Endothelial cell (in vitro differentiated cells): ENCODE data around the gene FAM83C. TPM values are rescaled to one million over a fixed set of nuclear protein-coding genes. Genes with fewer than 3 reads are reported as not detected.

Source experiments
- DNase-seq: peaks from one replicate; pipeline ENCODE4 v3.0.0; 2021; ENCODE audit warnings: low spot score
- H3K27ac Mint-ChIP-seq: one replicate; pipeline ENCODE4 v1.8.0; 2021; ENCODE audit warnings: mixed read lengths, inconsistent platforms; ENCODE audit not compliant: unreplicated experiment
- H3K27me3 Mint-ChIP-seq: one replicate; pipeline ENCODE4 v1.8.0; 2021; ENCODE audit warnings: mild to moderate bottlenecking, moderate library complexity, mixed read lengths, inconsistent platforms; ENCODE audit not compliant: unreplicated experiment
- H3K36me3 Mint-ChIP-seq: one replicate; pipeline ENCODE4 v1.8.0; 2021; ENCODE audit warnings: mild to moderate bottlenecking, low read depth, mixed read lengths, inconsistent platforms; ENCODE audit not compliant: unreplicated experiment
- H3K4me1 Mint-ChIP-seq: one replicate; pipeline ENCODE4 v1.8.0; 2021; ENCODE audit warnings: mild to moderate bottlenecking, mixed read lengths, inconsistent platforms; ENCODE audit not compliant: unreplicated experiment
- H3K4me3 Mint-ChIP-seq: one replicate; pipeline ENCODE4 v1.8.0; 2021; ENCODE audit warnings: mild to moderate bottlenecking, mixed read lengths, inconsistent platforms; ENCODE audit not compliant: unreplicated experiment
- H3K9me3 Mint-ChIP-seq: one replicate; pipeline ENCODE4 v1.8.0; 2021; ENCODE audit warnings: mixed read lengths, inconsistent platforms; ENCODE audit not compliant: unreplicated experiment
- total RNA-seq: library from RNA; stranded (reverse); fragmentation: NEBNext Ultra II Directional; extraction: Animal tissue kit (Norgen Biotek cat#: 25700); gene quantifications from one replicate; pipeline ENCODE4 v1.2.1, GENCODE V29; 2021; ENCODE audit not compliant: unreplicated experiment
- TF ChIP-seq, protein P1 (sequence below): fragments of 200-600 bp; sonication (generic); IDR thresholded peaks from one replicate; pipeline ENCODE4 v1.5.0; 2021; ENCODE audit warnings: antibody characterized with exemption; ENCODE audit not compliant: unreplicated experiment

Gene FAM83C
- total RNA-seq, 1 donor from 2014 or later = not detected

DNA sequence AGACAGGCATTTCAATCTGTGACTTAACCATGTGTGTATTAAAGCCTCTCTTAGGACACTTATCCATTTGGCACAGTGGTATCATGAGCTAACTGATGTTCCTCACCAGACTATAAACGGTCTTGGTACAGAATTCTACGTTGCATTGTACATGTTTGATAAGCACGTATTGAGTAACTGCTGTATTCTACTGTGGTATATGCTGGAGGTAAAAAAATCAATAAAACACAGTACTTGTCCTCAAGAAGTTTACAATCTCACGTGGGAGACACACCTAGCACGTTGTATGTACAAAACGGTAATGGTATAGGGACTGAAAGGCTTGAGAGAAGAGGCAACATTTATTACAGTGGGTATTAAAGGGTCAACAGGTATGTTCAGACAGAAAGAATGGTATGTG is 33.2 kb upstream of the FAM83C start:
- Mint-ChIP-seq H3K36me3 (no peaks in the 10 kb centered on the region), H3K4me1 (peaks cover 35% of the 10 kb centered on the region), H3K27me3 (no peaks in the 10 kb centered on the region), H3K27ac (peak overlapping the region; percentile 7), H3K4me3 (peak overlapping the region; percentile 13), H3K9me3 (no peaks in the 10 kb centered on the region)
- TF ChIP-seq, protein P1, sequence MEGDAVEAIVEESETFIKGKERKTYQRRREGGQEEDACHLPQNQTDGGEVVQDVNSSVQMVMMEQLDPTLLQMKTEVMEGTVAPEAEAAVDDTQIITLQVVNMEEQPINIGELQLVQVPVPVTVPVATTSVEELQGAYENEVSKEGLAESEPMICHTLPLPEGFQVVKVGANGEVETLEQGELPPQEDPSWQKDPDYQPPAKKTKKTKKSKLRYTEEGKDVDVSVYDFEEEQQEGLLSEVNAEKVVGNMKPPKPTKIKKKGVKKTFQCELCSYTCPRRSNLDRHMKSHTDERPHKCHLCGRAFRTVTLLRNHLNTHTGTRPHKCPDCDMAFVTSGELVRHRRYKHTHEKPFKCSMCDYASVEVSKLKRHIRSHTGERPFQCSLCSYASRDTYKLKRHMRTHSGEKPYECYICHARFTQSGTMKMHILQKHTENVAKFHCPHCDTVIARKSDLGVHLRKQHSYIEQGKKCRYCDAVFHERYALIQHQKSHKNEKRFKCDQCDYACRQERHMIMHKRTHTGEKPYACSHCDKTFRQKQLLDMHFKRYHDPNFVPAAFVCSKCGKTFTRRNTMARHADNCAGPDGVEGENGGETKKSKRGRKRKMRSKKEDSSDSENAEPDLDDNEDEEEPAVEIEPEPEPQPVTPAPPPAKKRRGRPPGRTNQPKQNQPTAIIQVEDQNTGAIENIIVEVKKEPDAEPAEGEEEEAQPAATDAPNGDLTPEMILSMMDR = no peak
- DNase-seq = no peak

DNA sequence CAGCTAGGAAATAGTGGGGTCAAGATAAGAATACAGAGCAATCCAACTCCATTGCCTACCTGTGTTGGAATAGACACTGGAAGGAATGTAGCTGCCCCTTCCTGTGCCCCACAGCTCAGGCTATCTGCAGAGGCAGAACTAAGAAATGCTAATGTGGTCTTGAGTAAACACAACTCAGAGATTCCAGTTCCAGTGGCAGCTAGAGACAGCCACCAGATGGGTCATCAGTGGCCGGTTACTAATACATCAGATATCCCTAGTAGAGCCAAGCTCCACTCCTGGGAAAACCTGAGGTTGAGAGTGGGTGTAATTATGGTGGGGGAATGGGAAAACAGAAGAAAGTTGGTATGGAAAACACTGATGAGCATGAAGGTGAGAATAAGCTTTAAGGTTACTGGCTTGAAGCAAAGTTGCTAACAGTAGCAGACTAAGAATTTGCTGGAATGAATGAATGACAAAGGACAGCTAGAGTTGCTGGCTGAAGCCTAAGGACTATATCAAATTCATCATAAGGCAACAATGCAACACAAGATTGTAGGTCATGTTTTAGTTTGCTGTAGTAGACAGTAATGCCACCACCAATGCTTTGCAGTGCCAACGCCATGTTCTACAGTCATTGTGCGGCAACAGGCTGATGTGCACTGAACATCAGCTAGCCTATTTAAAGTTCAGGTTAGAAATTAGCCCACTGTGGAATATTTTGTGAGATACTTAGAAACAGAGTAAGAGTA is 28.3 kb upstream of the FAM83C start:
- no peaks in the 10 kb centered on the region for H3K36me3 Mint-ChIP-seq
- no peaks in the 10 kb centered on the region for H3K9me3 Mint-ChIP-seq
- H3K27me3 Mint-ChIP-seq = no peaks in the 10 kb centered on the region
- peaks cover 32% of the 10 kb centered on the region for H3K4me1 Mint-ChIP-seq
- H3K4me3 Mint-ChIP-seq = no peak overlapping the region
- TF ChIP-seq, protein P1 = no peak
- H3K27ac Mint-ChIP-seq = no peak overlapping the region
- no peak for DNase-seq

DNA sequence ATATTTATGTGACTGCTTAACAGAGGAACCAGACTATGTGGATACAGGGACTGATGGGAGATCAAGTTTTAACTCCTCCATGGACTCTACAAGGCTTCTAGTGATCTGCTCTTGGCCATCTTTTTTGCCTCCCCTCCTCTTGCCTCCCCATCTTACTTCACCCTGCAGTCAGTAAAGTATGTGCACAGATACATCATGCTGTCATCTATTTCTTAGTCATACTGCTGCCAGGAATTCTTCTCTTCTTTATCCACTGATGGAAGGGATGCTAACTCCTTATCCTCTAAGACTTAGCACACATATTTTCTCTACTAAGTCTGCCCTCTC is 27.6 kb upstream of the FAM83C start:
- H3K4me1 Mint-ChIP-seq = peaks cover 35% of the 10 kb centered on the region

DNA sequence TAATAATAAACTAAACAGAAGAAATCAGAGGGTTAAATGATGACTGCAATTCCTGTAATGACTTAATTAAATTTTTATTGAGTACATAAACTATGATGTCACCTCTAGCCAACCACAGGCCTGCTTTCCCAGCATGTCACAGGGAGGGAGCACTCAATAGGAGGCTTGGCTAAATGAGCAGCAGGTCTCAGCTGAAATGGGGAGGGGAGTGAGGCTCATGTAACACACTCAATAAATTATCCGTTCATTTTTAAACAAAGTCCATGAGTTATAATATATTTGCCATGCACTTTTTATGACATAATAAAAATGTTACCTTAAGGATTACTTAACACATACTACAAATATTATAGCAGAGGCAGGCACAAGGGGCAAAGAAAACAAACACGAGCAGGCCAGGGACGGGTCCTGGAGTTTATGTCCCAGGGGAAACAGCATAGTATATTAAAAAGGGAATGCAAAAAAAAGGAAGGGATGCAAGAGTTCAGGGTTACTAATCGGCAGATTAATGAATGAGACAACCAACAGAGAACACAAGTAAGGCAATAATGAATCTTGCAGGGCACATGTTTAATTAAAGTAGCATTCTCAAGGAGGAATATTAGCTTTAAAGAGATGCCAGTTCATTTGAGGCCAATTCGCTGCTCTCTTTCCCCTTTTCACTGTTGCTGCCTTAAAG is 27.1 kb upstream of the FAM83C start:
- DNase-seq = no peak
- no peak overlapping the region for H3K4me3 Mint-ChIP-seq
- H3K4me1 Mint-ChIP-seq = peaks cover 36% of the 10 kb centered on the region

More for the DNA sequence above, 27.6 kb upstream of the FAM83C start:
- no peaks in the 10 kb centered on the region for H3K36me3 Mint-ChIP-seq
- DNase-seq = no peak
- H3K9me3 Mint-ChIP-seq = no peaks in the 10 kb centered on the region
- TF ChIP-seq, protein P1 = no peak
- no peaks in the 10 kb centered on the region for H3K27me3 Mint-ChIP-seq
- no peak overlapping the region for H3K4me3 Mint-ChIP-seq
- H3K27ac Mint-ChIP-seq = no peak overlapping the region

More for the DNA sequence above, 27.1 kb upstream of the FAM83C start:
- no peaks in the 10 kb centered on the region for H3K36me3 Mint-ChIP-seq
- H3K9me3 Mint-ChIP-seq = no peaks in the 10 kb centered on the region
- no peak overlapping the region for H3K27ac Mint-ChIP-seq
- no peaks in the 10 kb centered on the region for H3K27me3 Mint-ChIP-seq
- TF ChIP-seq, protein P1 = no peak
